Retinal pigment epithelial cell (primary cell): ENCODE measurements around the gene CACNA2D4.

Experiments used
- DNase-seq: peaks from one replicate; pipeline ENCODE4 v3.0.0-alpha.2; 2010; ENCODE audit warnings: low read depth
- H3K4me3 ChIP-seq: 2 replicates; pipeline ENCODE4 v1.5.1; 2011; ENCODE audit warnings: mild to moderate bottlenecking, low read length, control low read depth, moderate library complexity
- CTCF ChIP-seq: conservative IDR thresholded peaks from 2 replicates; pipeline ENCODE4 v1.5.1; 2011; ENCODE audit warnings: low read depth, low read length, control low read depth, inconsistent platforms

Gene CACNA2D4

GRCh38 chr12:1896964-1897363, 21.5 kb downstream of the CACNA2D4 start:
- no peak for TF ChIP-seq CTCF
- H3K4me3 ChIP-seq, result no peak overlapping the region
- no peak for DNase-seq

GRCh38 chr12:1890810-1891209, 27.6 kb downstream of the CACNA2D4 start:
- DNase-seq, result no peak
- H3K4me3 ChIP-seq, result no peak overlapping the region
- TF ChIP-seq CTCF, result no peak

- H3K4me3 ChIP-seq, result no peak overlapping the region
- DNase-seq, result no peak
- TF ChIP-seq CTCF, result no peak
Observed at GRCh38 chr12:1890119-1890703, 28.2 kb downstream of the CACNA2D4 start.

GRCh38 chr12:1888923-1889322, 29.5 kb downstream of the CACNA2D4 start:
- no peak for TF ChIP-seq CTCF
- H3K4me3 ChIP-seq, result no peak overlapping the region
- no peak for DNase-seq

- no peak for TF ChIP-seq CTCF
- no peak for DNase-seq
- no peak overlapping the region for H3K4me3 ChIP-seq
Observed at GRCh38 chr12:1886396-1887008, 31.9 kb downstream of the CACNA2D4 start.

- TF ChIP-seq CTCF, result no peak
- DNase-seq, result no peak
- H3K4me3 ChIP-seq, result no peak overlapping the region
Observed at GRCh38 chr12:1885599-1886245, 32.7 kb downstream of the CACNA2D4 start.
